Mucosa of stomach (tissue), 1 donor: Measurements from ENCODE around the gene MIXL1.
"Not testable (repeated sequence)": the region's sequence is repeated elsewhere in the genome, so short reads cannot be mapped to it uniquely, and the experiment has no call there.

ENCODE experiments used
- H3K27me3 ChIP-seq: one replicate; pipeline ENCODE4 v1.7.0; 2013; ENCODE audit warnings: mild to moderate bottlenecking, low read length; ENCODE audit not compliant: control insufficient read depth, insufficient read depth
- H3K36me3 ChIP-seq: one replicate; pipeline ENCODE4 v1.7.0; 2013; ENCODE audit warnings: low read length; ENCODE audit not compliant: control insufficient read depth, insufficient read depth
- H3K4me1 ChIP-seq: one replicate; pipeline ENCODE4 v1.7.0; 2013; ENCODE audit warnings: mild to moderate bottlenecking, low read length; ENCODE audit not compliant: control insufficient read depth, insufficient read depth
- H3K4me3 ChIP-seq: one replicate; pipeline ENCODE4 v1.7.0; 2013; ENCODE audit warnings: low read length
- H3K9ac ChIP-seq: one replicate; pipeline ENCODE4 v1.7.0; 2013; ENCODE audit warnings: mild to moderate bottlenecking, low read length, moderate library complexity
- H3K9me3 ChIP-seq: one replicate; pipeline ENCODE4 v1.7.0; 2013; ENCODE audit warnings: mild to moderate bottlenecking, low read length, moderate library complexity; ENCODE audit not compliant: control insufficient read depth
- donor health status: Pancreatic carcinoma.

Gene MIXL1

GRCh38 chr1:226220473-226221189, 2.8 kb upstream of the MIXL1 start:
- Histone ChIP-seq H3K4me3 (no peak overlapping the region), H3K9ac (no peak overlapping the region), H3K4me1 (no peaks in the 10 kb centered on the region)

GRCh38 chr1:226222686-226223085, 778 bp upstream of the MIXL1 start:
- H3K36me3 ChIP-seq = no peaks in the 10 kb centered on the region
- H3K4me3 ChIP-seq = no peak overlapping the region
- no peaks in the 10 kb centered on the region for H3K9me3 ChIP-seq
- no peaks in the 10 kb centered on the region for H3K4me1 ChIP-seq
- peaks cover 8% of the 10 kb centered on the region for H3K27me3 ChIP-seq
- H3K9ac ChIP-seq = no peak overlapping the region

More at GRCh38 chr1:226220473-226221189, 2.8 kb upstream of the MIXL1 start:
- no peaks in the 10 kb centered on the region for H3K9me3 ChIP-seq
- peaks cover 8% of the 10 kb centered on the region for H3K27me3 ChIP-seq
- H3K36me3 ChIP-seq = no peaks in the 10 kb centered on the region

GRCh38 chr1:226223786-226224244, 351 bp downstream of the MIXL1 start:
- Histone ChIP-seq H3K9ac (no peak overlapping the region), H3K4me3 (no peak overlapping the region), H3K4me1 (no peaks in the 10 kb centered on the region), H3K27me3 (peaks cover 8% of the 10 kb centered on the region), H3K36me3 (no peaks in the 10 kb centered on the region), H3K9me3 (no peaks in the 10 kb centered on the region)

- no peak overlapping the region for H3K9ac ChIP-seq
- H3K27me3 ChIP-seq = peaks cover 8% of the 10 kb centered on the region
- H3K9me3 ChIP-seq = no peaks in the 10 kb centered on the region
- H3K4me1 ChIP-seq = no peaks in the 10 kb centered on the region
- no peaks in the 10 kb centered on the region for H3K36me3 ChIP-seq
- H3K4me3 ChIP-seq = no peak overlapping the region
These were observed 3.1 kb downstream of the MIXL1 start for GRCh38 chr1:226226601-226227000.

GRCh38 chr1:226233293-226233692, 9.8 kb downstream of the MIXL1 start:
- no peaks in the 10 kb centered on the region for H3K27me3 ChIP-seq
- no peak overlapping the region for H3K9ac ChIP-seq
- H3K4me3 ChIP-seq = no peak overlapping the region
- H3K4me1 ChIP-seq = no peaks in the 10 kb centered on the region
- no peaks in the 10 kb centered on the region for H3K9me3 ChIP-seq
- H3K36me3 ChIP-seq = no peaks in the 10 kb centered on the region

GRCh38 chr1:226233806-226234205, 10.3 kb downstream of the MIXL1 start:
- H3K9ac ChIP-seq = no peak overlapping the region
- H3K36me3 ChIP-seq = no peaks in the 10 kb centered on the region
- no peaks in the 10 kb centered on the region for H3K27me3 ChIP-seq
- no peaks in the 10 kb centered on the region for H3K9me3 ChIP-seq
- no peak overlapping the region for H3K4me3 ChIP-seq
- H3K4me1 ChIP-seq = no peaks in the 10 kb centered on the region

GRCh38 chr1:226236826-226237225, 13.4 kb downstream of the MIXL1 start:
- Histone ChIP-seq H3K9ac (no peak overlapping the region), H3K27me3 (no peaks in the 10 kb centered on the region), H3K36me3 (no peaks in the 10 kb centered on the region)

GRCh38 chr1:226239421-226239820, 16.0 kb downstream of the MIXL1 start:
- Histone ChIP-seq H3K36me3 (no peaks in the 10 kb centered on the region), H3K9me3 (no peaks in the 10 kb centered on the region), H3K9ac (no peak overlapping the region), H3K27me3 (no peaks in the 10 kb centered on the region), H3K4me3 (no peak overlapping the region), H3K4me1 (no peaks in the 10 kb centered on the region)

More at GRCh38 chr1:226236826-226237225, 13.4 kb downstream of the MIXL1 start:
- Histone ChIP-seq H3K4me3 (no peak overlapping the region), H3K4me1 (no peaks in the 10 kb centered on the region), H3K9me3 (no peaks in the 10 kb centered on the region)

- Histone ChIP-seq H3K36me3 (no peaks in the 10 kb centered on the region), H3K4me1 (no peaks in the 10 kb centered on the region), H3K9ac (no peak overlapping the region), H3K4me3 (no peak overlapping the region), H3K9me3 (no peaks in the 10 kb centered on the region), H3K27me3 (no peaks in the 10 kb centered on the region)
These were observed 24.6 kb downstream of the MIXL1 start for GRCh38 chr1:226248091-226248490.

GRCh38 chr1:226248796-226249195, 25.3 kb downstream of the MIXL1 start:
- H3K4me1 ChIP-seq = no peaks in the 10 kb centered on the region
- no peaks in the 10 kb centered on the region for H3K27me3 ChIP-seq
- no peaks in the 10 kb centered on the region for H3K9me3 ChIP-seq
- H3K4me3 ChIP-seq = no peak overlapping the region
- H3K36me3 ChIP-seq = no peaks in the 10 kb centered on the region
- H3K9ac ChIP-seq = no peak overlapping the region

GRCh38 chr1:226250511-226250910, 27.0 kb downstream of the MIXL1 start:
- H3K9me3 ChIP-seq = no peaks in the 10 kb centered on the region
- no peaks in the 10 kb centered on the region for H3K4me1 ChIP-seq
- H3K36me3 ChIP-seq = no peaks in the 10 kb centered on the region
- H3K4me3 ChIP-seq = no peak overlapping the region
- no peak overlapping the region for H3K9ac ChIP-seq
- no peaks in the 10 kb centered on the region for H3K27me3 ChIP-seq

- H3K4me1 ChIP-seq, H3K9ac ChIP-seq, H3K27me3 ChIP-seq, H3K4me3 ChIP-seq, H3K36me3 ChIP-seq, H3K9me3 ChIP-seq: not testable (repeated sequence)
These were observed 29.4 kb downstream of the MIXL1 start for GRCh38 chr1:226252841-226253240.

- no peak overlapping the region for H3K4me3 ChIP-seq
- H3K9ac ChIP-seq = no peak overlapping the region
- H3K9me3 ChIP-seq = no peaks in the 10 kb centered on the region
- H3K36me3 ChIP-seq = no peaks in the 10 kb centered on the region
- H3K27me3 ChIP-seq = no peaks in the 10 kb centered on the region
- H3K4me1 ChIP-seq = no peaks in the 10 kb centered on the region
These were observed 30.5 kb downstream of the MIXL1 start for GRCh38 chr1:226253933-226254332.
